ENCODE results near the gene S1PR4.
"Not testable (repeated sequence)": the region's sequence is repeated elsewhere in the genome, so short reads cannot be mapped to it uniquely, and the experiment has no call there.

S1PR4 gene

GRCh38 chr19:3183721-3184641 lies 5.4 kb downstream of the S1PR4 start:
- DNase-seq: no peak

- no peak for DNase-seq
Observed at GRCh38 chr19:3184847-3185460, 6.4 kb downstream of the S1PR4 start.

GRCh38 chr19:3185461-3186159 lies 7.0 kb downstream of the S1PR4 start, which contains the start of gene NCLN:
Gene NCLN (plus strand): TSS chr19:3185930. CDS start chr19:3186031, 101 bp downstream.
- DNase-seq: peak; percentile 92

- no peak for DNase-seq
Observed at GRCh38 chr19:3186160-3186688, 7.7 kb downstream of the S1PR4 start.

- DNase-seq: no peak
Observed at GRCh38 chr19:3186891-3187661, 8.5 kb downstream of the S1PR4 start.

- no peak for DNase-seq
Observed at GRCh38 chr19:3187662-3188511, 9.3 kb downstream of the S1PR4 start.

- DNase-seq: no peak
Observed at GRCh38 chr19:3188627-3189596, 10.3 kb downstream of the S1PR4 start.

GRCh38 chr19:3189702-3190469 lies 11.3 kb downstream of the S1PR4 start:
- no peak for DNase-seq

GRCh38 chr19:3190470-3190770 lies 11.9 kb downstream of the S1PR4 start:
- no peak for DNase-seq

- no peak for DNase-seq
Observed at GRCh38 chr19:3190921-3191805, 12.6 kb downstream of the S1PR4 start.

- not testable (repeated sequence) for DNase-seq
Observed at GRCh38 chr19:3191806-3192104, 13.2 kb downstream of the S1PR4 start.

GRCh38 chr19:3192228-3192635 lies 13.7 kb downstream of the S1PR4 start:
- no peak for DNase-seq

GRCh38 chr19:3192684-3193083 lies 14.1 kb downstream of the S1PR4 start:
- DNase-seq: no peak

- DNase-seq: no peak
Observed at GRCh38 chr19:3193256-3194105, 14.9 kb downstream of the S1PR4 start.

- no peak for DNase-seq
Observed at GRCh38 chr19:3194106-3195087, 15.8 kb downstream of the S1PR4 start.
